MM.1S (cell line): Measurements from ENCODE around the gene CRP.

Source experiments
- DNase-seq: peaks from one replicate; pipeline ENCODE4 v3.0.0-alpha.2; 2015
- H2AFZ ChIP-seq: fragments of 300-600 bp; sonication (generic); 2 replicates; pipeline ENCODE4 v1.6.0; 2016; ENCODE audit warnings: antibody characterized with exemption, low read length
- H3F3A ChIP-seq: fragments of 300-600 bp; sonication (generic); 2 replicates; pipeline ENCODE4 v1.6.1; 2016; ENCODE audit warnings: mild to moderate bottlenecking, antibody characterized with exemption, low read length, moderate library complexity, mixed read lengths; ENCODE audit not compliant: insufficient read depth
- H3K27ac ChIP-seq: fragments of 300-600 bp; sonication (generic); 2 replicates; pipeline ENCODE4 v1.5.1; 2016; ENCODE audit warnings: mild to moderate bottlenecking, low read length
- H3K27me3 ChIP-seq: fragments of 300-600 bp; sonication (generic); replicated peaks from 2 replicates; pipeline ENCODE4 v1.6.0; 2016; ENCODE audit warnings: low read length; ENCODE audit not compliant: insufficient read depth
- H3K36me3 ChIP-seq: fragments of 300-600 bp; sonication (generic); replicated peaks from 2 replicates; pipeline ENCODE4 v1.6.1; 2016; ENCODE audit warnings: mild to moderate bottlenecking, low read length, mixed read lengths; ENCODE audit not compliant: insufficient read depth
- H3K4me1 ChIP-seq: fragments of 300-600 bp; sonication (generic); 2 replicates; pipeline ENCODE4 v1.6.1; 2016; ENCODE audit warnings: low read length, mixed read lengths
- H3K4me2 ChIP-seq: fragments of 300-600 bp; sonication (generic); 2 replicates; pipeline ENCODE4 v1.6.0; 2016; ENCODE audit warnings: low read depth, low read length
- H3K4me3 ChIP-seq: fragments of 300-600 bp; sonication (generic); 2 replicates; pipeline ENCODE4 v1.5.1; 2016; ENCODE audit warnings: low read length, mixed read lengths
- H3K79me2 ChIP-seq: fragments of 300-600 bp; sonication (generic); 2 replicates; pipeline ENCODE4 v1.6.1; 2016; ENCODE audit warnings: mixed run types, low read length, mixed read lengths
- H3K9ac ChIP-seq: fragments of 300-600 bp; sonication (generic); 2 replicates; pipeline ENCODE4 v1.6.1; 2016; ENCODE audit warnings: low read length, mixed read lengths
- H3K9me2 ChIP-seq: fragments of 300-600 bp; sonication (generic); replicated peaks from 2 replicates; pipeline ENCODE4 v1.6.1; 2016; ENCODE audit warnings: mild to moderate bottlenecking, low read length, mixed read lengths; ENCODE audit not compliant: insufficient read depth
- H3K9me3 ChIP-seq: fragments of 300-600 bp; sonication (generic); replicated peaks from 2 replicates; pipeline ENCODE4 v1.6.1; 2016; ENCODE audit warnings: mild to moderate bottlenecking, low read length, mixed read lengths; ENCODE audit not compliant: insufficient read depth
- H4K20me1 ChIP-seq: fragments of 300-600 bp; sonication (generic); 2 replicates; pipeline ENCODE4 v1.6.1; 2016; ENCODE audit warnings: mild to moderate bottlenecking, low read length, moderate library complexity, mixed read lengths; ENCODE audit not compliant: insufficient read depth
- EZH2 ChIP-seq: fragments of 300-600 bp; sonication (generic); optimal IDR thresholded peaks from 2 replicates; pipeline ENCODE3; 2017; ENCODE audit warnings: low read depth, mild to moderate bottlenecking, antibody characterized with exemption, low read length, mixed read lengths
- EZH2phosphoT487 ChIP-seq: fragments of 300-600 bp; sonication (generic); IDR thresholded peaks from 2 replicates; pipeline ENCODE4 v1.6.1; 2018; ENCODE audit warnings: antibody characterized with exemption, low read length
- TF ChIP-seq, protein P1 (sequence below): fragments of 300-600 bp; sonication (generic); IDR thresholded peaks from 2 replicates; pipeline ENCODE4 v1.5.1; 2016; ENCODE audit warnings: antibody characterized with exemption, low read length, mixed read lengths

Gene CRP

GRCh38 chr1:159719990-159720389 lies 5.6 kb upstream of the CRP start:
- Histone ChIP-seq H3K4me3 (no peak overlapping the region), H4K20me1 (no peaks in the 10 kb centered on the region), H3K36me3 (no peaks in the 10 kb centered on the region), H3K4me1 (no peaks in the 10 kb centered on the region), H3K9ac (no peak overlapping the region), H3K79me2 (no peaks in the 10 kb centered on the region), H2AFZ (no peak overlapping the region), H3K27me3 (no peaks in the 10 kb centered on the region), H3F3A (no peaks in the 10 kb centered on the region), H3K9me3 (no peaks in the 10 kb centered on the region), H3K27ac (no peak overlapping the region), H3K9me2 (no peaks in the 10 kb centered on the region), H3K4me2 (no peak overlapping the region)
- TF ChIP-seq, protein P1, sequence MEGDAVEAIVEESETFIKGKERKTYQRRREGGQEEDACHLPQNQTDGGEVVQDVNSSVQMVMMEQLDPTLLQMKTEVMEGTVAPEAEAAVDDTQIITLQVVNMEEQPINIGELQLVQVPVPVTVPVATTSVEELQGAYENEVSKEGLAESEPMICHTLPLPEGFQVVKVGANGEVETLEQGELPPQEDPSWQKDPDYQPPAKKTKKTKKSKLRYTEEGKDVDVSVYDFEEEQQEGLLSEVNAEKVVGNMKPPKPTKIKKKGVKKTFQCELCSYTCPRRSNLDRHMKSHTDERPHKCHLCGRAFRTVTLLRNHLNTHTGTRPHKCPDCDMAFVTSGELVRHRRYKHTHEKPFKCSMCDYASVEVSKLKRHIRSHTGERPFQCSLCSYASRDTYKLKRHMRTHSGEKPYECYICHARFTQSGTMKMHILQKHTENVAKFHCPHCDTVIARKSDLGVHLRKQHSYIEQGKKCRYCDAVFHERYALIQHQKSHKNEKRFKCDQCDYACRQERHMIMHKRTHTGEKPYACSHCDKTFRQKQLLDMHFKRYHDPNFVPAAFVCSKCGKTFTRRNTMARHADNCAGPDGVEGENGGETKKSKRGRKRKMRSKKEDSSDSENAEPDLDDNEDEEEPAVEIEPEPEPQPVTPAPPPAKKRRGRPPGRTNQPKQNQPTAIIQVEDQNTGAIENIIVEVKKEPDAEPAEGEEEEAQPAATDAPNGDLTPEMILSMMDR = no peak
- TF ChIP-seq EZH2phosphoT487 (no peak), EZH2 (no peak)
- DNase-seq = no peak

GRCh38 chr1:159715855-159716254 lies 1.5 kb upstream of the CRP start:
- Histone ChIP-seq H2AFZ (no peak overlapping the region), H3K9me3 (no peaks in the 10 kb centered on the region), H3K27ac (no peak overlapping the region), H3F3A (no peaks in the 10 kb centered on the region), H3K79me2 (no peaks in the 10 kb centered on the region), H3K4me1 (no peaks in the 10 kb centered on the region), H3K9ac (no peak overlapping the region), H3K4me3 (no peak overlapping the region), H3K9me2 (no peaks in the 10 kb centered on the region), H3K36me3 (no peaks in the 10 kb centered on the region), H4K20me1 (no peaks in the 10 kb centered on the region), H3K4me2 (no peak overlapping the region), H3K27me3 (no peaks in the 10 kb centered on the region)
- DNase-seq = no peak
- no peak for TF ChIP-seq EZH2
- TF ChIP-seq EZH2phosphoT487 = no peak
- TF ChIP-seq, protein P1 = no peak

- H3K9me2 ChIP-seq = no peaks in the 10 kb centered on the region
- no peaks in the 10 kb centered on the region for H4K20me1 ChIP-seq
- H3K4me3 ChIP-seq = no peak overlapping the region
- H3F3A ChIP-seq = no peaks in the 10 kb centered on the region
- H3K4me2 ChIP-seq = no peak overlapping the region
- H3K9me3 ChIP-seq = no peaks in the 10 kb centered on the region
- H3K4me1 ChIP-seq = no peaks in the 10 kb centered on the region
- no peak overlapping the region for H2AFZ ChIP-seq
- H3K27me3 ChIP-seq = no peaks in the 10 kb centered on the region
- H3K27ac ChIP-seq = no peak overlapping the region
- no peak for DNase-seq
- TF ChIP-seq EZH2 = no peak
- TF ChIP-seq, protein P1 = no peak
- TF ChIP-seq EZH2phosphoT487 = no peak
- H3K36me3 ChIP-seq = no peaks in the 10 kb centered on the region
- H3K9ac ChIP-seq = no peak overlapping the region
- no peaks in the 10 kb centered on the region for H3K79me2 ChIP-seq
These were observed 2.3 kb downstream of the CRP start for GRCh38 chr1:159712080-159712479.
